ENCODE results near the gene NUP54.

DNA sequence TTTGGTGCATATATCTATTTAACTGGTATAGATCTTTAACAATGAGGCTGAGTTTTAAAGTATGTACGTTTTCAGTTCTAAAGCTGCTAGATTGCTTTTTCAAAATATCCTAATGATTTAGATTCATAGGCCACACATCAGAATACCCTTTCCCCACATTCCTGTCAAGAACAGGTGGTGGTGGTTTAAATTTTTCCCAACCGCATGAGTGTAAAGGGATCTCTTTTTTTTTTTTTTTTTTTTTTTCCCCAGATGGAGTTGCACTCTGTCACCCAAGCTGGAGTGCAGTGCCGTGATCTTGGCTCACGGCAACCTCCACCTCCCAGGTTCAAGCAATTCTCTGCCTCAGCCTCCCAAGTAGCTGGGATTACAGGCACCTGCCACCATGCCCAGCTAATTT is 28.0 kb downstream of the NUP54 start:
- no peak for TF ChIP-seq TAF1 (IDR thresholded peaks at IDR 0.05; ENCODE audit: borderline replicate concordance, insufficient read depth, low read length)
- TF ChIP-seq POLR2AphosphoS5 (IDR thresholded peaks at IDR 0.05; ENCODE audit: low read depth, low read length) = no peak
- TF ChIP-seq, protein P1, sequence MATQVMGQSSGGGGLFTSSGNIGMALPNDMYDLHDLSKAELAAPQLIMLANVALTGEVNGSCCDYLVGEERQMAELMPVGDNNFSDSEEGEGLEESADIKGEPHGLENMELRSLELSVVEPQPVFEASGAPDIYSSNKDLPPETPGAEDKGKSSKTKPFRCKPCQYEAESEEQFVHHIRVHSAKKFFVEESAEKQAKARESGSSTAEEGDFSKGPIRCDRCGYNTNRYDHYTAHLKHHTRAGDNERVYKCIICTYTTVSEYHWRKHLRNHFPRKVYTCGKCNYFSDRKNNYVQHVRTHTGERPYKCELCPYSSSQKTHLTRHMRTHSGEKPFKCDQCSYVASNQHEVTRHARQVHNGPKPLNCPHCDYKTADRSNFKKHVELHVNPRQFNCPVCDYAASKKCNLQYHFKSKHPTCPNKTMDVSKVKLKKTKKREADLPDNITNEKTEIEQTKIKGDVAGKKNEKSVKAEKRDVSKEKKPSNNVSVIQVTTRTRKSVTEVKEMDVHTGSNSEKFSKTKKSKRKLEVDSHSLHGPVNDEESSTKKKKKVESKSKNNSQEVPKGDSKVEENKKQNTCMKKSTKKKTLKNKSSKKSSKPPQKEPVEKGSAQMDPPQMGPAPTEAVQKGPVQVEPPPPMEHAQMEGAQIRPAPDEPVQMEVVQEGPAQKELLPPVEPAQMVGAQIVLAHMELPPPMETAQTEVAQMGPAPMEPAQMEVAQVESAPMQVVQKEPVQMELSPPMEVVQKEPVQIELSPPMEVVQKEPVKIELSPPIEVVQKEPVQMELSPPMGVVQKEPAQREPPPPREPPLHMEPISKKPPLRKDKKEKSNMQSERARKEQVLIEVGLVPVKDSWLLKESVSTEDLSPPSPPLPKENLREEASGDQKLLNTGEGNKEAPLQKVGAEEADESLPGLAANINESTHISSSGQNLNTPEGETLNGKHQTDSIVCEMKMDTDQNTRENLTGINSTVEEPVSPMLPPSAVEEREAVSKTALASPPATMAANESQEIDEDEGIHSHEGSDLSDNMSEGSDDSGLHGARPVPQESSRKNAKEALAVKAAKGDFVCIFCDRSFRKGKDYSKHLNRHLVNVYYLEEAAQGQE (IDR thresholded peaks at IDR 0.05; ENCODE audit: insufficient read depth in 1 of 2, low read depth in 2 of 2, low read length in 2 of 2) = no peak
- no peak for TF ChIP-seq SIN3A (IDR thresholded peaks at IDR 0.05; ENCODE audit: borderline replicate concordance, insufficient read depth, low read length)
